ENCODE measurements around the gene NFYC. TPM values are rescaled to one million over a fixed set of nuclear protein-coding genes. Genes with fewer than 3 reads are reported as not detected.

Gene NFYC
- total RNA-seq, 4 donors from 2014 or later: 30.2 to 45.6 (median 43.2) TPM

DNA sequence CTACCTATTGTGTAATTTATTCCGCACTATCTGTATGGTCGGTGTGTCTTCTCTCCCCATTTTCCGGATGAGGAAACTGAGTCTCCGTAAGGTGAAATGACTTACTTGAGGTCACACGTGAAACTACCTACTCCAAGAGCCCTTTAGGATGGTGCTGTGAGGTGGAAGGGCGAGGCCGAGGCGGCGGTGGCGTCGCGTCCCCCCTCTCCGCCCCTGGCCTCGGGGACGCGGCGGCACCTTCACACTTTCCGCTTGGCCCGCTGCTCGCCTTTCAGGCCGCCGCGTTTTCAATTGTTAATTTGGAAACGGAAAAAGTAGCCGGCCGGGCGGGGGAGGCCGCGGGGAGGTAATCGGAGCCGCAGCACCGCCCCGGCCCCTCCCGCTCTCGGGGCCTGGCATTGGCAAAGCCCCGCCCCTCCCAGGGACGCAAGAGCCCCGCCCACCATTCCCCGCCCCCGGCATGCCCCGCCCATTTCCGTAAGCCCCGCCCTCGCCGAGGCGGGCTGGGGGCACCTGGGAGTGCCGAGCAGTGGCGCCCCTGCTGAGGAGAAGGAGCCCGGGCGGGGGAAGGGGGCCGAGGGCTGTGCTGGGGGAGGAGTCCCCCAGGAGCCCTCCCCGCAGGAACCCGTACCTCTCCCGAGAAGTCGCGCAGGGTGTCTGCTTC is 110.7 kb downstream of the NFYC start:
- TF ChIP-seq CTCF (IDR thresholded peaks at IDR 0.05; ENCODE audit: low read depth): no peak

DNA sequence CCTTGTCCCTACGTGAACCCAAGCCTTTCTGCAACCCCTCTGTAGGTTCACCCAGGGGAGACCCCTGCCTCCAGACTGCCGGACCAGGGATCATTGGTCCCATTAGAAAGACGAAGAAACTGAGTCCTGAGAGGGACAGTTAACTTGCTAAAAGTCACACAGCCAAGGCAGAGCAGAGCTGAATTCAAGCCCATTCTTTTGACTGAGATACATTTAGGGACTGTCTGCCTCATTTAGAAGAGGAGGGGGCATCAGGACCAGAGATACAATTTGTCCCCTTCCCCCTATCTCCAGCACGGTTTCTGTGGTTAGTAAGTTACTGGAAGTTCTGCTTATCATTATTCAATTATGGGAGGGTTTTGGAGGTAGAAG is 111.2 kb downstream of the NFYC start:
- TF ChIP-seq CTCF (IDR thresholded peaks at IDR 0.05; ENCODE audit: low read depth): no peak

GRCh38 chr1:40803447-40803846 is 111.9 kb downstream of the NFYC start:
- no peak for TF ChIP-seq CTCF (IDR thresholded peaks at IDR 0.05; ENCODE audit: low read depth)

DNA sequence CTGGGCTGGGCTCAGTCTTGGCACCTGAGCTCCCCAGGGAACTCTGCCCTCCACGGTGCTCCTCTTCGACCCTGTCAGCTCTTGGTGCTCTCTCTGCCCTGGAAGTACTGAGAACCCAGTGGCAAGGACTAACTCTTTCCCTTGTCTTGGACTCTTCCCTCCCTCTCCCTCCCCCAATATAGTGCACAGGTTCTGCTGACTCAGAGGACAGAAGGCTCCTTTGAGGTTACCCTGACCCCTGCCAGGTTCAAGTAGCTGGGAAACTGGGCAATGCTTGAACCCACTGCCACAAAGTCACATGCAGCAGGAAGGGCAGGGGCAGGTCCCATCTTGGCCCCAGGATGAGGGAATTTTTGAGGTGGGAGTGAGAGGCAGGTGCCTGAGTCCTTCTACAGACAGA is 112.4 kb downstream of the NFYC start:
- TF ChIP-seq CTCF (IDR thresholded peaks at IDR 0.05; ENCODE audit: low read depth): no peak

DNA sequence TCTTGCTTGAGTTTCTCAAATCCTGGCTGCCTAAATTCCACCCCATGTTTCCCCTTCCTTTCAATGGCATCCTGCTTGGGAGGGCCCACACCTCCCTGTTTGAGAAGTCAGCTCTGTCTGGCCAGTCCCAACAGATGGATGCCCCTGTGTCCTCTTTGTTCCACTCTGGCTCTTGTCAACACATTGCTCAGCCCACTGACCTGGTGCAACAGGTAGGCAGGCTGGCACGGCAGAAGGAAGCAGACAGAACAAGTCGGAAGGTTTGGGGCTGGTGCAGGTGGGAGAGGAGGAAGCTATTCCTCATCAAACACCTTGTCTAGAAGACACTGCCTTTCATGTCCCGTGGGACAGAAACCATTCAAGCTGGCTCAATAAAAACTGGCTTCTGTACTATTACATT is 114.7 kb downstream of the NFYC start:
- TF ChIP-seq CTCF (IDR thresholded peaks at IDR 0.05; ENCODE audit: low read depth): no peak

DNA sequence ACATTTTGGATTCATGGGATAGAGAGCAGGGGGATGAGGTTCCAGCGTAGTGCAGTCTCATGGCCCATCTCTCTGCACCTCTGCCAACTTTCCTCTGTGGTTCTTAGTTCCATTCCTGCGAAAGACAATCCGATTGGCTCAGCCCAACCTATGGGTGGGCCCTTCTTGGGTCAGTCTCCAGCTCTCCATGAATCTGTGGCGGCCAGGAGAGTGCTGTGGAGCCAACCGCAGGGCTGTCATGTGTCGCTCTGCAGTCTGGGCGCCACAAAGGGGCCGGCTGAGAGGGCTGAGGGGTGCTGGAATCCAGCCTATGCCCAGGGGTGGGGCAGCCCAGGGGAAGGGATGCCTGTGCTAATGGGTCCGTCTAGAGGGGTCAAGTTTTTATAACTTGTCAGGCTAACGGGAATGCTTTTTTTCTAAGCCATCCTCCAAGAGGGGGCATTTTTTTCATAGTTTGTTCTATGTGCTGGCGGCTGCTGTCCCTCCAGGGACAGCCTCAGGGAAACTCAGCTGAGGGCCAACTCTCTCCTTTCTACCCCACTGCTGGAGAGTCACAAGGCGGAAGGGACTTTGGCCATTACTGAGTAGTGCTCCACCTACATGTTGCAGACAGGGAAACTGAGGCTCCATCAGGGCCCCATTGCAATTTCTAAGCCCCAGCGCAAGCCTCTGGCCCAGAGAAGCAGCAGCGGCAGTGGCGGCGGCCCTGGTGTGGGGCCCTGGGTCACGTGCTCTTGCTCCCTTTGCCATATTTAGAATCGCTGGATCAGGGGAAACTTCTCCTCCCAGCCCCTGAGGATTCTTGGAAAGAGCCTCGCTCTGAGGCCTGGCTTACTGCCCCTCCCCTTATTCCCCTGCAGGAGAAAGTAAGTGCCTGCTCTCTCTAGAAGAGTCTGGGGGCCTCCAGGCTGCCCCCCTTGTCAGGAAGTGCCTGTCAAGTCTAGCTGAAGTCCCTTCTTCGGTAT is 115.5 kb downstream of the NFYC start:
- TF ChIP-seq CTCF (IDR thresholded peaks at IDR 0.05; ENCODE audit: low read depth): no peak

- no peak for TF ChIP-seq CTCF (IDR thresholded peaks at IDR 0.05; ENCODE audit: low read depth)
Measured at GRCh38 chr1:40808002-40808401, 116.5 kb downstream of the NFYC start.

Measured in subcutaneous adipose tissue (tissue), 4 donors.